Lung (tissue), 12 donors: ENCODE data around the gene LOXL1. TPM values are rescaled to one million over a fixed set of nuclear protein-coding genes. Genes with fewer than 3 reads are reported as not detected.
"Not testable (repeated sequence)": the region's sequence is repeated elsewhere in the genome, so short reads cannot be mapped to it uniquely, and the experiment has no call there.

Experiments
- ATAC-seq: fragments of 200-7000 bp; cut with Tn5 transposase; one replicate; pipeline ENCODE4 v1.9.1; 2020; ENCODE audit warnings: moderate number of reproducible peaks; ENCODE audit not compliant: insufficient read depth, low FRiP score
- DNase-seq, 3 donors: peaks; one replicate each; pipeline ENCODE4 v3.0.0-alpha.2; 2013 to 2017
- H3K27ac ChIP-seq, 2 donors: one replicate each; pipeline ENCODE4 v1.5.1; 2013; ENCODE audit warnings: mild to moderate bottlenecking in 2 of 2, moderate library complexity in 2 of 2, control low read depth in 1 of 2, inconsistent platforms in 1 of 2, low read depth in 1 of 2, low read length in 1 of 2
- H3K27me3 ChIP-seq, 3 donors: one replicate each; pipeline ENCODE4 v1.5.1; 2013; ENCODE audit warnings: low read length in 2 of 3; ENCODE audit not compliant: control insufficient read depth in 3 of 3, insufficient read depth in 3 of 3
- H3K36me3 ChIP-seq, 4 donors: one replicate each; pipeline ENCODE4 v1.5.1; 2013; ENCODE audit warnings: low read length in 4 of 4, mild to moderate bottlenecking in 1 of 4, moderate library complexity in 1 of 4; ENCODE audit not compliant: control insufficient read depth in 4 of 4, insufficient read depth in 4 of 4
- H3K4me1 ChIP-seq, 5 donors: one replicate each; pipeline ENCODE4 v1.5.1; 2013; ENCODE audit warnings: low read length in 5 of 5, mild to moderate bottlenecking in 2 of 5, moderate library complexity in 1 of 5; ENCODE audit not compliant: control insufficient read depth in 5 of 5, insufficient read depth in 5 of 5
- H3K4me3 ChIP-seq: one replicate; pipeline ENCODE4 v1.5.1; 2013; ENCODE audit warnings: mild to moderate bottlenecking, control low read depth, moderate library complexity
- H3K9ac ChIP-seq, 2 donors: one replicate each; pipeline ENCODE4 v1.5.1; 2013; ENCODE audit warnings: low read length in 2 of 2, control low read depth in 1 of 2; ENCODE audit not compliant: insufficient read depth in 1 of 2
- H3K9me3 ChIP-seq, 4 donors: one replicate each; pipeline ENCODE4 v1.5.1; 2013; ENCODE audit warnings: low read length in 3 of 4, mild to moderate bottlenecking in 1 of 4, moderate library complexity in 1 of 4; ENCODE audit not compliant: control insufficient read depth in 4 of 4, insufficient read depth in 3 of 4
- CTCF ChIP-seq: IDR thresholded peaks from 2 replicates; pipeline ENCODE4 v1.5.1; 2012; ENCODE audit warnings: mild to moderate bottlenecking; ENCODE audit errors: control extremely low read depth, extremely low read depth
- WGBS, 2 donors: extraction: QIAGEN DNeasy Blood & Tissue Kit; methylation state at CpG; one replicate each; pipeline ENCODE4 v1.1.7; 2013; 5-methylcytosine and 5-hydroxymethylcytosine counted together
- polyA plus RNA-seq, 2 donors: library from polyadenylated mRNA; stranded (reverse); fragments of 200-250 nt; gene quantifications; one replicate each; pipeline ENCODE4 v1.2.1, GENCODE V29; 2013
- total RNA-seq, 2 donors: library from RNA; depleted of rRNA in 1 of 2; stranded (reverse); fragments of >200 nt in 1 of 2; gene quantifications; one replicate each; pipeline ENCODE4 v1.2.1, GENCODE V29; 2014 to 2021
- donor health status: control.
- donor health status: control.
- donor health status: Bipolar disorder and iron deficiency.
- donor health status: healthy.
- donor health status: DM: yes; HTN: yes; CAD: no.

The LOXL1 gene
- total and polyA plus RNA-seq, 4 donors: 9.4 to 25.3 (median 14.3) TPM

- no peaks in the 10 kb centered on the region for H3K9me3 ChIP-seq
- H3K4me1 ChIP-seq: peaks cover 0 to 8% (median 0%) of the 10 kb centered on the region in 5 donors
- no peak overlapping the region for H3K4me3 ChIP-seq
- no peaks in the 10 kb centered on the region for H3K36me3 ChIP-seq
- H3K27me3 ChIP-seq: no peaks in the 10 kb centered on the region
- TF ChIP-seq CTCF: no peak
- no peak overlapping the region for H3K9ac ChIP-seq
- no peak for ATAC-seq
- WGBS, 2 donors: 81 to 85% methylated on average over 6 of the region's 6 CpGs
- no peak overlapping the region for H3K27ac ChIP-seq
- DNase-seq: peak in 1 of 3 donors; percentile 6
Measured at GRCh38 chr15:73969151-73969759, 43.0 kb downstream of the LOXL1 start.

- H3K4me3 ChIP-seq: no peak overlapping the region
- no peak overlapping the region for H3K27ac ChIP-seq
- peak; percentile 93 for TF ChIP-seq CTCF
- H3K4me1 ChIP-seq: peaks cover 0 to 8% (median 0%) of the 10 kb centered on the region in 5 donors
- peaks cover 0 to 8% (median 3%) of the 10 kb centered on the region in 3 donors for H3K27me3 ChIP-seq
- H3K9me3 ChIP-seq: no peaks in the 10 kb centered on the region
- no peaks in the 10 kb centered on the region for H3K36me3 ChIP-seq
- 27 to 31% methylated on average over 26 of the region's 26 CpGs for WGBS, 2 donors
- peak; percentile 90 to 92 (median 91) for DNase-seq
- H3K9ac ChIP-seq: no peak overlapping the region
- ATAC-seq: peak; percentile 92
Measured at GRCh38 chr15:73972984-73973682, 46.9 kb downstream of the LOXL1 start.

- H3K27me3 ChIP-seq, H3K9me3 ChIP-seq, H3K4me3 ChIP-seq, H3K4me1 ChIP-seq, H3K27ac ChIP-seq, ATAC-seq, H3K36me3 ChIP-seq, H3K9ac ChIP-seq: not testable (repeated sequence)
- 84 to 97% methylated on average over 36 to 39 of the region's 39 CpGs for WGBS, 2 donors
- peak in 1 of 3 donors; percentile 3 for DNase-seq
Measured at GRCh38 chr15:73973683-73974200, 47.5 kb downstream of the LOXL1 start.

GRCh38 chr15:73975440-73976125 lies 49.3 kb downstream of the LOXL1 start:
- H3K9me3 ChIP-seq, H3K27me3 ChIP-seq, H3K36me3 ChIP-seq, ATAC-seq, H3K27ac ChIP-seq, H3K9ac ChIP-seq, H3K4me3 ChIP-seq, H3K4me1 ChIP-seq: not testable (repeated sequence)
- 32 to 48% methylated on average over 18 of the region's 18 CpGs for WGBS, 2 donors
- peak in 1 of 3 donors; percentile 10 for DNase-seq
